K562 (cell line): Measurements from ENCODE around the gene ELF2. TPM values are rescaled to one million over a fixed set of nuclear protein-coding genes. Genes with fewer than 3 reads are reported as not detected.

Experiments
- ADNP ChIP-seq: fragments of 200-800 bp; sonication (Bioruptor generic); IDR thresholded peaks from 2 replicates; pipeline ENCODE4 v1.6.1; 2016; ENCODE audit warnings: missing genetic modification characterization, missing compliant biosample characterization
- ATF1 ChIP-seq, 2 experiments: fragments of 450-650 bp in 1 of 2; IDR thresholded peaks; 2 replicates each; pipeline ENCODE4 v1.6.1; 2016; ENCODE audit warnings: missing compliant biosample characterization in 1 of 2, missing genetic modification characterization in 1 of 2
- EP400 ChIP-seq: fragments of 450-650 bp; IDR thresholded peaks from 2 replicates; pipeline ENCODE4 v1.6.1; 2017; ENCODE audit warnings: antibody characterized with exemption, mild to moderate bottlenecking, moderate library complexity
- FOXP1 ChIP-seq: sonication (generic); formaldehyde crosslinking; IDR thresholded peaks from 2 replicates; pipeline ENCODE4 v1.8.0; 2022; ENCODE audit warnings: mild to moderate bottlenecking, missing genetic modification reagents
- HDAC2 ChIP-seq: fragments of 450-650 bp; IDR thresholded peaks from 2 replicates; pipeline ENCODE4 v1.6.1; 2016; ENCODE audit warnings: mild to moderate bottlenecking
- HIVEP1 ChIP-seq: fragments of 250-450 bp; sonication (Bioruptor Pico); IDR thresholded peaks from 2 replicates; pipeline ENCODE4 v1.4.0; 2020; ENCODE audit warnings: mild to moderate bottlenecking
- JUNB ChIP-seq: fragments of 450-650 bp; formaldehyde crosslinking; conservative IDR thresholded peaks from 2 replicates; pipeline ENCODE4 v1.4.0; 2020; ENCODE audit warnings: mild to moderate bottlenecking
- MEF2D ChIP-seq: conservative IDR thresholded peaks from 2 replicates; pipeline ENCODE4 v1.6.1; 2016; ENCODE audit warnings: low read depth, missing genetic modification characterization, missing compliant biosample characterization
- MNT ChIP-seq, 2 experiments: fragments of 450-650 bp; conservative IDR thresholded peaks; 2 replicates each; pipeline ENCODE4 v1.6.1; 2017; ENCODE audit warnings: mild to moderate bottlenecking in 2 of 2, moderate library complexity in 2 of 2
- NR2C1 ChIP-seq, 2 experiments: fragments of 450-650 bp; IDR thresholded peaks; 2 replicates each; pipeline ENCODE4 v1.6.1; 2017; ENCODE audit warnings: mild to moderate bottlenecking in 2 of 2, antibody characterized with exemption in 1 of 2, inconsistent platforms in 1 of 2, missing compliant biosample characterization in 1 of 2, missing genetic modification characterization in 1 of 2
- PML ChIP-seq: IDR thresholded peaks from 2 replicates; pipeline ENCODE4 v1.6.1; 2012; ENCODE audit warnings: low read length, inconsistent platforms
- RBM14 ChIP-seq: fragments of 200-400 bp; formaldehyde crosslinking; IDR thresholded peaks from 2 replicates; pipeline ENCODE4 v1.6.1; 2018; ENCODE audit warnings: low read depth, mild to moderate bottlenecking, low read length, moderate library complexity, borderline replicate concordance; ENCODE audit not compliant: insufficient read depth
- RFX1 ChIP-seq: fragments of 450-650 bp; IDR thresholded peaks from 2 replicates; pipeline ENCODE4 v1.6.1; 2016; ENCODE audit warnings: mild to moderate bottlenecking, moderate library complexity
- SNIP1 ChIP-seq: fragments of 450-650 bp; IDR thresholded peaks from 2 replicates; pipeline ENCODE4 v1.7.1; 2017; ENCODE audit warnings: low read depth, mild to moderate bottlenecking
- TCFL5 ChIP-seq: fragments of 250-450 bp; sonication (Bioruptor Pico); conservative IDR thresholded peaks from 2 replicates; pipeline ENCODE4 v1.6.1; 2021; ENCODE audit warnings: mild to moderate bottlenecking, moderate library complexity, matching md5 sums
- ZC3H4 ChIP-seq: sonication (generic); formaldehyde crosslinking; IDR thresholded peaks from 2 replicates; pipeline ENCODE4 v1.9.0; 2021; ENCODE audit warnings: missing genetic modification reagents, borderline replicate concordance
- ZNF282 ChIP-seq: sonication (generic); formaldehyde crosslinking; IDR thresholded peaks from 2 replicates; pipeline ENCODE4 v1.8.1; 2023; ENCODE audit warnings: missing genetic modification reagents
- polyA plus RNA-seq, 8 experiments: library from polyadenylated mRNA; depleted of rRNA in 4 of 8; stranded (reverse) in 5 of 8; unstranded in 3 of 8; fragments of >200 nt; fragmentation: Nextera tagmentation in 2 of 8; fragmentation: Illumina TruSeq in 1 of 8; extraction: Ambion mirVana in 2 of 8; extraction: Trizol in 1 of 8; gene quantifications; 2 replicates each; pipeline versions ENCODE4 v1.2.1 to v1.2.3, GENCODE V29; 2011 to 2014; ENCODE audit warnings: inconsistent platforms in 1 of 8, missing spikeins in 1 of 8
- total RNA-seq, 7 experiments: library from RNA; depleted of rRNA in 6 of 7; stranded (reverse); fragments of >200 nt in 6 of 7; fragmentation: Illumina TruSeq in 2 of 7; extraction: Trizol in 2 of 7; gene quantifications; 2 replicates each; pipeline versions ENCODE4 v1.2.1 to v1.2.3, GENCODE V29; 2011 to 2021; ENCODE audit warnings: low replicate concordance in 1 of 7
- TF ChIP-seq, protein P1 (sequence below), 2 experiments: IDR thresholded peaks; 2 replicates each; pipeline ENCODE4 v1.6.1; 2012; ENCODE audit warnings: improper control_type of control experiment in 2 of 2, low read depth in 2 of 2, low read length in 2 of 2, borderline replicate concordance in 1 of 2
- TF ChIP-seq, protein P2 (sequence below): fragments of 250-450 bp; sonication (Bioruptor Pico); IDR thresholded peaks from 2 replicates; pipeline ENCODE4 v1.8.0; 2021; ENCODE audit warnings: moderate library complexity, mild to moderate bottlenecking, inconsistent platforms
- TF ChIP-seq, protein P3 (sequence below): sonication (generic); formaldehyde crosslinking; IDR thresholded peaks from 2 replicates; pipeline ENCODE4 v1.8.0; 2023; ENCODE audit warnings: mild to moderate bottlenecking, missing genetic modification reagents

ELF2 gene
- total and polyA plus RNA-seq, 9 of the 15 experiments (the other 6 are each of a cell fraction or from before 2014, with no cell fraction given) = 9.4 to 58.7 (median 41.6) TPM

DNA sequence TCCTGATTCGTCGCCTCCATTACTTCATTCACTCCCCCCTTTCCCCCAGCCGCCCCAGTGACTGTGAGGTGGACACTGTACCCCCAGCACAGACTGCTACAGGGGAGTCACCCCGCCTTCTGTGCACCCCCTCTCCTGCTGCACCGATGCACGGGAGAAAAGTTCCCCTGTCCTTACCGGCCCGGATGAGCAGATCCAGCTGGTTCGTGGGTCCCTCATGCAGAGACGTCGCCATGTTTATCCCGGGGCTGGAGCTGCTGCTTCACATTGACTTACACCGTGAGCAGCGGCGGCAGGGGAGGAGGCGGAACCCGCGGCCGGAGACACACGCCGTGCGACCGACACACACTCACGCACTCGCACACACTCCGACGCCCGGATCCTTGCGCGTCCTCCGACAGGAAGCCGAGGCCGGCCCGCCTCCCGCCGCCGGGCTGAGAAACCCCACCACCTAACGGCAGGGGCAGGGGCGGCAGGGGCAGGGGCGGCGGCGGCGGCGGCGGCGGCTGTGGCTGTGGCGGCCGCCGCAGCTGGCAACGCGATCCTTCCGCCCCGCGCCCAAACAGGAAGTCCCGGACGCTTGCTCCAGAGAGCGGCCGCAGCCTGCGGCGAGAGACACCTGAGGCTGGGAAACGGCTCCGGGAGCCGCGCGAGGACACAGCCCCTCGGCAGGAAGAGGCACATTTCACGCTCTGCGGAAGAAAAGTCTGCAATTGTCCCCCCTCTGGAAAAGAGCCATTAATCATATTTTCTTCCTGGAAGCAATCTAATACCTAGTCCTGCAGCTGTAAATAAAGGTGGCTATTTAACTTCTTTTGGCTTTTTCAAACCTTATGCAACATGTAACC is 92.8 kb downstream of the ELF2 start (continued):
- TF ChIP-seq RBM14 (no peak), TCFL5 (CRISPR knock-in tag) (no peak), ZC3H4 (CRISPR knock-in tag) (peak; percentile 62), ADNP (tag) (no peak), EP400 (peak; percentile 85), FOXP1 (CRISPR knock-in tag) (no peak), SNIP1 (no peak), JUNB (CRISPR knock-in tag) (no peak), HDAC2 (peak; percentile 66), PML (peak; percentile 52; the same call in 1 of the 2 replicates), MNT (conservative IDR thresholded peaks at IDR 0.05) (peak; percentile 44 to 71), ATF1 (CRISPR knock-in tag; IDR thresholded peaks at IDR 0.05) (peak; percentile 56; the same call in 1 of the 2 replicates), ATF1 (tag; IDR thresholded peaks at IDR 0.05) (peak; percentile 72), RFX1 (no peak), ZNF282 (CRISPR knock-in tag) (no peak), HIVEP1 (CRISPR knock-in tag) (no peak), NR2C1 (IDR thresholded peaks at IDR 0.05) (no peak), NR2C1 (tag; IDR thresholded peaks at IDR 0.05) (no peak), MEF2D (tag) (no peak)
- TF ChIP-seq, protein P1, sequence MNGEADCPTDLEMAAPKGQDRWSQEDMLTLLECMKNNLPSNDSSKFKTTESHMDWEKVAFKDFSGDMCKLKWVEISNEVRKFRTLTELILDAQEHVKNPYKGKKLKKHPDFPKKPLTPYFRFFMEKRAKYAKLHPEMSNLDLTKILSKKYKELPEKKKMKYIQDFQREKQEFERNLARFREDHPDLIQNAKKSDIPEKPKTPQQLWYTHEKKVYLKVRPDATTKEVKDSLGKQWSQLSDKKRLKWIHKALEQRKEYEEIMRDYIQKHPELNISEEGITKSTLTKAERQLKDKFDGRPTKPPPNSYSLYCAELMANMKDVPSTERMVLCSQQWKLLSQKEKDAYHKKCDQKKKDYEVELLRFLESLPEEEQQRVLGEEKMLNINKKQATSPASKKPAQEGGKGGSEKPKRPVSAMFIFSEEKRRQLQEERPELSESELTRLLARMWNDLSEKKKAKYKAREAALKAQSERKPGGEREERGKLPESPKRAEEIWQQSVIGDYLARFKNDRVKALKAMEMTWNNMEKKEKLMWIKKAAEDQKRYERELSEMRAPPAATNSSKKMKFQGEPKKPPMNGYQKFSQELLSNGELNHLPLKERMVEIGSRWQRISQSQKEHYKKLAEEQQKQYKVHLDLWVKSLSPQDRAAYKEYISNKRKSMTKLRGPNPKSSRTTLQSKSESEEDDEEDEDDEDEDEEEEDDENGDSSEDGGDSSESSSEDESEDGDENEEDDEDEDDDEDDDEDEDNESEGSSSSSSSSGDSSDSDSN (IDR thresholded peaks at IDR 0.05; ENCODE audit: borderline replicate concordance in 1 of 2, low read depth in 2 of 2, low read length in 2 of 2) = peak; percentile 94; a peak in 3 of 4 replicates
- TF ChIP-seq, protein P2, sequence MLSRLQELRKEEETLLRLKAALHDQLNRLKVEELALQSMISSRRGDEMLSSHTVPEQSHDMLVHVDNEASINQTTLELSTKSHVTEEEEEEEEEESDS (CRISPR knock-in tag) = no peak
- TF ChIP-seq, protein P3, sequence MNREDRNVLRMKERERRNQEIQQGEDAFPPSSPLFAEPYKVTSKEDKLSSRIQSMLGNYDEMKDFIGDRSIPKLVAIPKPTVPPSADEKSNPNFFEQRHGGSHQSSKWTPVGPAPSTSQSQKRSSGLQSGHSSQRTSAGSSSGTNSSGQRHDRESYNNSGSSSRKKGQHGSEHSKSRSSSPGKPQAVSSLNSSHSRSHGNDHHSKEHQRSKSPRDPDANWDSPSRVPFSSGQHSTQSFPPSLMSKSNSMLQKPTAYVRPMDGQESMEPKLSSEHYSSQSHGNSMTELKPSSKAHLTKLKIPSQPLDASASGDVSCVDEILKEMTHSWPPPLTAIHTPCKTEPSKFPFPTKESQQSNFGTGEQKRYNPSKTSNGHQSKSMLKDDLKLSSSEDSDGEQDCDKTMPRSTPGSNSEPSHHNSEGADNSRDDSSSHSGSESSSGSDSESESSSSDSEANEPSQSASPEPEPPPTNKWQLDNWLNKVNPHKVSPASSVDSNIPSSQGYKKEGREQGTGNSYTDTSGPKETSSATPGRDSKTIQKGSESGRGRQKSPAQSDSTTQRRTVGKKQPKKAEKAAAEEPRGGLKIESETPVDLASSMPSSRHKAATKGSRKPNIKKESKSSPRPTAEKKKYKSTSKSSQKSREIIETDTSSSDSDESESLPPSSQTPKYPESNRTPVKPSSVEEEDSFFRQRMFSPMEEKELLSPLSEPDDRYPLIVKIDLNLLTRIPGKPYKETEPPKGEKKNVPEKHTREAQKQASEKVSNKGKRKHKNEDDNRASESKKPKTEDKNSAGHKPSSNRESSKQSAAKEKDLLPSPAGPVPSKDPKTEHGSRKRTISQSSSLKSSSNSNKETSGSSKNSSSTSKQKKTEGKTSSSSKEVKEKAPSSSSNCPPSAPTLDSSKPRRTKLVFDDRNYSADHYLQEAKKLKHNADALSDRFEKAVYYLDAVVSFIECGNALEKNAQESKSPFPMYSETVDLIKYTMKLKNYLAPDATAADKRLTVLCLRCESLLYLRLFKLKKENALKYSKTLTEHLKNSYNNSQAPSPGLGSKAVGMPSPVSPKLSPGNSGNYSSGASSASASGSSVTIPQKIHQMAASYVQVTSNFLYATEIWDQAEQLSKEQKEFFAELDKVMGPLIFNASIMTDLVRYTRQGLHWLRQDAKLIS (CRISPR knock-in tag) = no peak
